ENCODE measurements around the gene BAHD1.

Gene BAHD1

DNA sequence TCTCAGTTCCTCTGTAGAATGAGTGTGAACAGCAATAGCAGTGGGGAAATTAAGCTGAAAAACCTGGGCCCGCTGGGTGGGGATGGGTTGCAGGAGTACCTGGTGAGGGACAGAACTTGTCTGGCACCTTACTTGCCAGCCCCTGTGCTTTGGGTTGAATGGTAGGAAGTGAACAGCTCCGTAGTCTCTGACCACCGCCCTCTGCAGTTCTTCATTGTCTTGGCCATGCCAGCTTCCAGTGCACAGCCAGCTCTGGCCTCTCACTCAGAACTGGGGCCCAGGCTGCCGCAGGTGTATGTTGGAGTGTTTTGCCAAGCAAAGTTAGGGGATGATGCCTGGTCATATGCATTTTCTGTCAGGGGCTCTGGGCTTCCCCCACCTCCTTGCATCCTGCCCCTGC lies 16.0 kb downstream of the BAHD1 start:
- Histone ChIP-seq H3K4me3 (ENCODE audit: low read length) (no peak overlapping the region), H3K36me3 (replicated peaks; ENCODE audit: insufficient read depth, low read length) (no peaks in the 10 kb centered on the region), H3K27ac (ENCODE audit: low read length) (no peak overlapping the region), H3K9ac (ENCODE audit: low read length) (no peak overlapping the region), H3K4me1 (ENCODE audit: low read length) (no peaks in the 10 kb centered on the region), H3K9me3 (replicated peaks; ENCODE audit: insufficient read depth, low read length) (no peaks in the 10 kb centered on the region), H3K9me2 (replicated peaks; ENCODE audit: insufficient read depth, low read length) (no peaks in the 10 kb centered on the region), H2AFZ (ENCODE audit: low read length) (no peak overlapping the region), H3K27me3 (replicated peaks; ENCODE audit: insufficient read depth, low read length) (no peaks in the 10 kb centered on the region), H3K79me2 (ENCODE audit: low read length) (peaks cover 69% of the 10 kb centered on the region), H3F3A (ENCODE audit: insufficient read depth, low read length) (no peaks in the 10 kb centered on the region), H4K20me1 (ENCODE audit: insufficient read depth, low read length) (no peaks in the 10 kb centered on the region), H3K4me2 (ENCODE audit: low read depth, low read length) (no peak overlapping the region)
- TF ChIP-seq, protein P1, sequence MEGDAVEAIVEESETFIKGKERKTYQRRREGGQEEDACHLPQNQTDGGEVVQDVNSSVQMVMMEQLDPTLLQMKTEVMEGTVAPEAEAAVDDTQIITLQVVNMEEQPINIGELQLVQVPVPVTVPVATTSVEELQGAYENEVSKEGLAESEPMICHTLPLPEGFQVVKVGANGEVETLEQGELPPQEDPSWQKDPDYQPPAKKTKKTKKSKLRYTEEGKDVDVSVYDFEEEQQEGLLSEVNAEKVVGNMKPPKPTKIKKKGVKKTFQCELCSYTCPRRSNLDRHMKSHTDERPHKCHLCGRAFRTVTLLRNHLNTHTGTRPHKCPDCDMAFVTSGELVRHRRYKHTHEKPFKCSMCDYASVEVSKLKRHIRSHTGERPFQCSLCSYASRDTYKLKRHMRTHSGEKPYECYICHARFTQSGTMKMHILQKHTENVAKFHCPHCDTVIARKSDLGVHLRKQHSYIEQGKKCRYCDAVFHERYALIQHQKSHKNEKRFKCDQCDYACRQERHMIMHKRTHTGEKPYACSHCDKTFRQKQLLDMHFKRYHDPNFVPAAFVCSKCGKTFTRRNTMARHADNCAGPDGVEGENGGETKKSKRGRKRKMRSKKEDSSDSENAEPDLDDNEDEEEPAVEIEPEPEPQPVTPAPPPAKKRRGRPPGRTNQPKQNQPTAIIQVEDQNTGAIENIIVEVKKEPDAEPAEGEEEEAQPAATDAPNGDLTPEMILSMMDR (IDR thresholded peaks at IDR 0.05; ENCODE audit: low read length), result no peak
- no peak for TF ChIP-seq EZH2 (optimal IDR thresholded peaks at IDR 0.05; ENCODE audit: low read depth, low read length)
- no peak for TF ChIP-seq EZH2phosphoT487 (IDR thresholded peaks at IDR 0.05; ENCODE audit: low read length)
- DNase-seq, result no peak

GRCh38 chr15:40458495-40459371 lies 18.0 kb downstream of the BAHD1 start:
- Histone ChIP-seq H4K20me1 (ENCODE audit: insufficient read depth, low read length) (no peaks in the 10 kb centered on the region), H3K9ac (ENCODE audit: low read length) (no peak overlapping the region), H3K36me3 (replicated peaks; ENCODE audit: insufficient read depth, low read length) (no peaks in the 10 kb centered on the region)

DNA sequence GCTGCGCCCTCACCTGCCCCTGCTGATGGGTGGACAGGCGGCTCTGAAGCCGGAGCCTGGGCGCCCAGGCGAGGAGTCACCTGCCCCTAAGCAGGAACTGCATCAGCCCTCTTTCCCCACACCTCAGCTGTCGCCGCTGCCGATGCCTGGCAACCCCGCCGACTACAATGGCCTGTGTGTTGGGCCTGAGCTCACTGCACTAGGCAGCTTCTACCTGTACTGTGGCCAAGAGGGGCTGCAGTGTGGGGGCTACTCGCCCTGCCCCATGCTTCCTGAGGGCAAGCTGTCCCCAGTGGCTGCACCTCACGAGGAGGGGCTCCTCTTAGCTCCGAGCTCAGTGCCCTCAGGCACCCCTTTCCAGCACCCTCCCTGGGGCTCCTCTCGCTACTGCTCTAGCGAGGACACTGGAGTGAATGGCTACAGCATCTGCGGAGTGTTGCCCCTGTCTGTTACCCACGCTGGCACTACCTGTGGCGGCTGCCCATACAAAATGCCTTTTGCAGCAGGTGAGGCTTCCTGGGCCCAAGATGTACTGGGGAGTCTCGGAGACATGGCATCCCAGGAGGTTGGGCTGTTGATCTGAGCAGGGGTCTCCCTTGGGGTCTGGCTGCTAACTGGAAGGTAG lies 18.8 kb downstream of the BAHD1 start:
- no peaks in the 10 kb centered on the region for H4K20me1 ChIP-seq (ENCODE audit: insufficient read depth, low read length)

More at GRCh38 chr15:40458495-40459371, 18.0 kb downstream of the BAHD1 start:
- Histone ChIP-seq H3K9me2 (replicated peaks; ENCODE audit: insufficient read depth, low read length) (no peaks in the 10 kb centered on the region), H3K27me3 (replicated peaks; ENCODE audit: insufficient read depth, low read length) (no peaks in the 10 kb centered on the region), H3K27ac (ENCODE audit: low read length) (no peak overlapping the region), H3F3A (ENCODE audit: insufficient read depth, low read length) (no peaks in the 10 kb centered on the region), H3K4me3 (ENCODE audit: low read length) (no peak overlapping the region), H2AFZ (ENCODE audit: low read length) (no peak overlapping the region), H3K4me2 (ENCODE audit: low read depth, low read length) (no peak overlapping the region), H3K4me1 (ENCODE audit: low read length) (no peaks in the 10 kb centered on the region), H3K9me3 (replicated peaks; ENCODE audit: insufficient read depth, low read length) (no peaks in the 10 kb centered on the region), H3K79me2 (ENCODE audit: low read length) (peaks cover 49% of the 10 kb centered on the region)
- DNase-seq, result no peak
- TF ChIP-seq EZH2phosphoT487 (IDR thresholded peaks at IDR 0.05; ENCODE audit: low read length) (no peak), EZH2 (optimal IDR thresholded peaks at IDR 0.05; ENCODE audit: low read depth, low read length) (no peak)
- TF ChIP-seq, protein P1 (IDR thresholded peaks at IDR 0.05; ENCODE audit: low read length), result no peak

More for the DNA sequence above, 18.8 kb downstream of the BAHD1 start:
- no peaks in the 10 kb centered on the region for H3K36me3 ChIP-seq (replicated peaks; ENCODE audit: insufficient read depth, low read length)
- no peak for DNase-seq
- TF ChIP-seq EZH2phosphoT487 (IDR thresholded peaks at IDR 0.05; ENCODE audit: low read length), result no peak
- TF ChIP-seq, protein P1 (IDR thresholded peaks at IDR 0.05; ENCODE audit: low read length), result no peak
- no peak for TF ChIP-seq EZH2 (optimal IDR thresholded peaks at IDR 0.05; ENCODE audit: low read depth, low read length)
- no peak overlapping the region for H2AFZ ChIP-seq (ENCODE audit: low read length)
- H3K27ac ChIP-seq (ENCODE audit: low read length), result no peak overlapping the region
- no peaks in the 10 kb centered on the region for H3K9me3 ChIP-seq (replicated peaks; ENCODE audit: insufficient read depth, low read length)
- no peak overlapping the region for H3K4me3 ChIP-seq (ENCODE audit: low read length)
- no peak overlapping the region for H3K4me2 ChIP-seq (ENCODE audit: low read depth, low read length)
- H3K9ac ChIP-seq (ENCODE audit: low read length), result no peak overlapping the region
- no peaks in the 10 kb centered on the region for H3K27me3 ChIP-seq (replicated peaks; ENCODE audit: insufficient read depth, low read length)
- no peaks in the 10 kb centered on the region for H3F3A ChIP-seq (ENCODE audit: insufficient read depth, low read length)
- peaks cover 6% of the 10 kb centered on the region for H3K4me1 ChIP-seq (ENCODE audit: low read length)
- no peaks in the 10 kb centered on the region for H3K9me2 ChIP-seq (replicated peaks; ENCODE audit: insufficient read depth, low read length)
- H3K79me2 ChIP-seq (ENCODE audit: low read length), result peaks cover 42% of the 10 kb centered on the region
